SK-N-MC (cell line): ENCODE data around the gene SLC36A3.

Experiments used
- EZH2 ChIP-seq: fragments of 200-600 bp; sonication (generic); IDR thresholded peaks from one replicate; pipeline ENCODE4 v1.6.1; 2017; ENCODE audit warnings: antibody characterized with exemption
- FOXP2 ChIP-seq: optimal IDR thresholded peaks from 2 replicates; pipeline ENCODE3; 2011; ENCODE audit warnings: mild to moderate bottlenecking, moderate library complexity; ENCODE audit not compliant: insufficient read depth; ENCODE audit errors: extremely low read length, control extremely low read depth
- POLR2AphosphoS5 ChIP-seq: IDR thresholded peaks from 2 replicates; pipeline ENCODE4 v1.6.1; 2012; ENCODE audit warnings: mild to moderate bottlenecking, low read depth, low read length, borderline replicate concordance

DNA sequence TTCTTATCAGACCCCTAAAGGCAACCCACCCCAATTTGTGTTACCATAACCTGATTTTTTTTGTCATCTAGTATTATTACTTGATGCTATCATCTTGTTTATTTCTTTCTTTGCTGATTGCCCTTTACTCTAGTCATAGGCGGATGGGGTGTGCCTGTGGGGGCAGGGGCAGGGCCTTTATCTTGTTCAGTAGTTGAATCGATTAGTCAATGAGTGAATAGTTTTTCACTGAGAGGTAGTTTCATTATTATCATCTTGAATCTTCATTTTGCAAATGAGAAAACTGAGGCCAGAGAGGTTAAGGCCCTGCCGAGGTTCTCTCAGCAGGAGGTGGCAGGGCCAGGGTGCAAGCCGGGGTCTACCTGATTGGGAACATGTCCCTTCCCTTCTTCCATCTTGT is 60.0 kb downstream of the SLC36A3 start:
- TF ChIP-seq EZH2: no peak
- TF ChIP-seq POLR2AphosphoS5: no peak
- no peak for TF ChIP-seq FOXP2
